ENCODE data around the gene SPATA18.

DNA sequence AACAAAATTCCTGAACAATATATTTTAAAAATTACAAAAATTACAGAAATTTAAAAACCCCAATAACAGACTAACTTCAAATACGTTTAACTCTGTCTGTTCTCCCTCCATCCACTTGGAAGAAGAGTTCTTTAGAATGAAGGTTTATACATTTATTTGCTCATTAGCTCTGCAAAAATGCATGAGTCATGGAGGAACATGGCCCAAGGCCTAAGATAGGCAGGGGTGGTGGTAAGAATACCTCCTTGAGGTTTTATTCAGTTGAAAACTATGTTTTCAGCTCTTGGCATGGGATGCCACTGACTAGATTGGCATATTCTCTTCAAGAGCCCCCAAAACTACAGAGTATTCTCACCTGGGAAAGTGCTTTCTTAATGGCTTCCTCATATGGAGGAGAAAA lies 22.1 kb upstream of the SPATA18 start:
- TF ChIP-seq, protein P1, sequence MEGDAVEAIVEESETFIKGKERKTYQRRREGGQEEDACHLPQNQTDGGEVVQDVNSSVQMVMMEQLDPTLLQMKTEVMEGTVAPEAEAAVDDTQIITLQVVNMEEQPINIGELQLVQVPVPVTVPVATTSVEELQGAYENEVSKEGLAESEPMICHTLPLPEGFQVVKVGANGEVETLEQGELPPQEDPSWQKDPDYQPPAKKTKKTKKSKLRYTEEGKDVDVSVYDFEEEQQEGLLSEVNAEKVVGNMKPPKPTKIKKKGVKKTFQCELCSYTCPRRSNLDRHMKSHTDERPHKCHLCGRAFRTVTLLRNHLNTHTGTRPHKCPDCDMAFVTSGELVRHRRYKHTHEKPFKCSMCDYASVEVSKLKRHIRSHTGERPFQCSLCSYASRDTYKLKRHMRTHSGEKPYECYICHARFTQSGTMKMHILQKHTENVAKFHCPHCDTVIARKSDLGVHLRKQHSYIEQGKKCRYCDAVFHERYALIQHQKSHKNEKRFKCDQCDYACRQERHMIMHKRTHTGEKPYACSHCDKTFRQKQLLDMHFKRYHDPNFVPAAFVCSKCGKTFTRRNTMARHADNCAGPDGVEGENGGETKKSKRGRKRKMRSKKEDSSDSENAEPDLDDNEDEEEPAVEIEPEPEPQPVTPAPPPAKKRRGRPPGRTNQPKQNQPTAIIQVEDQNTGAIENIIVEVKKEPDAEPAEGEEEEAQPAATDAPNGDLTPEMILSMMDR (IDR thresholded peaks at IDR 0.05) = no peak
- TF ChIP-seq POLR2A (IDR thresholded peaks at IDR 0.05) = no peak
